ENCODE results near the gene GABRR3.

Gene GABRR3

DNA sequence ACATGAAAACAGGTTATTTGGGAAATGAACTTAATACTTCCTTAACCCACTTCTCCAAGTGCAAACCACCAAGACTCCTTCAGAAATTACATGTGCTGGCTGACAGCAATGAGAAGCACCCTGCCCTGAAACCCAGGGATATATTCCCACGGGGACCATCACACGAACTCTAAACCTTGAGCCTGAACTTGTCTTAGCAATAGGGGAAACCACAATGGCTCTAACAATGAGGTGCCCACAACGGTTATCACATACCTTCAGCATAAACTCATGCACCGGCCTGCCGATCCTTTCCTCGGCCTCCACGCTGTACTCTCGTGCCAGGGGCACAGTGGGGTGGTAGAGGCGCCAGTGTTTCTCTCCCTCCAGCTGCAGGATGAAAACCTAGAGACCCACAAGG, 76.3 kb downstream of the GABRR3 start:
- no peak for DNase-seq (ENCODE audit: low read depth)

DNA sequence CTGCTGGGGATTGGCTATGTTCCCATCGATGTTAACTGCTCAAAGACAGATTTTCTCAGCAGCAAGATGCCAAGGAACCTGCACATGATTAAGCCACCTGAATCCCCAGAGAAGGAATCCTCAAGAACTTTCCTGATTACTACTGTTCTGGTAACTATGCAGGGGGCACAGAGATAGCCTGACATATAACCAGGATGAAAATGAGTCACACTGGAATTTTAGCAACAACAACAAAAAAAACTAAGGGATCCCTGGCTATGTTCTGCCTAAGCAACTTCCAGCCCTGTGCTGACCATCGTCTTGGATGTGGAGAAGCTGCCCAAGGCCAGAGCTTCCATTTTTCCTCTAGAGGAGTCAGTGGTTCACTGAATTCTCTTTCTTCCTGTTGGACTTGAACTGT, 76.7 kb downstream of the GABRR3 start:
- TF ChIP-seq, protein P1, sequence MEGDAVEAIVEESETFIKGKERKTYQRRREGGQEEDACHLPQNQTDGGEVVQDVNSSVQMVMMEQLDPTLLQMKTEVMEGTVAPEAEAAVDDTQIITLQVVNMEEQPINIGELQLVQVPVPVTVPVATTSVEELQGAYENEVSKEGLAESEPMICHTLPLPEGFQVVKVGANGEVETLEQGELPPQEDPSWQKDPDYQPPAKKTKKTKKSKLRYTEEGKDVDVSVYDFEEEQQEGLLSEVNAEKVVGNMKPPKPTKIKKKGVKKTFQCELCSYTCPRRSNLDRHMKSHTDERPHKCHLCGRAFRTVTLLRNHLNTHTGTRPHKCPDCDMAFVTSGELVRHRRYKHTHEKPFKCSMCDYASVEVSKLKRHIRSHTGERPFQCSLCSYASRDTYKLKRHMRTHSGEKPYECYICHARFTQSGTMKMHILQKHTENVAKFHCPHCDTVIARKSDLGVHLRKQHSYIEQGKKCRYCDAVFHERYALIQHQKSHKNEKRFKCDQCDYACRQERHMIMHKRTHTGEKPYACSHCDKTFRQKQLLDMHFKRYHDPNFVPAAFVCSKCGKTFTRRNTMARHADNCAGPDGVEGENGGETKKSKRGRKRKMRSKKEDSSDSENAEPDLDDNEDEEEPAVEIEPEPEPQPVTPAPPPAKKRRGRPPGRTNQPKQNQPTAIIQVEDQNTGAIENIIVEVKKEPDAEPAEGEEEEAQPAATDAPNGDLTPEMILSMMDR (conservative IDR thresholded peaks at IDR 0.05; ENCODE audit: low read length), result no peak
- H3K4me3 ChIP-seq (ENCODE audit: low read length), result no peak overlapping the region
- peak; percentile 25 for DNase-seq (ENCODE audit: low read depth)

More for the DNA sequence above, 76.3 kb downstream of the GABRR3 start:
- H3K4me3 ChIP-seq (ENCODE audit: low read length), result no peak overlapping the region
- TF ChIP-seq, protein P1 (conservative IDR thresholded peaks at IDR 0.05; ENCODE audit: low read length), result no peak

DNA sequence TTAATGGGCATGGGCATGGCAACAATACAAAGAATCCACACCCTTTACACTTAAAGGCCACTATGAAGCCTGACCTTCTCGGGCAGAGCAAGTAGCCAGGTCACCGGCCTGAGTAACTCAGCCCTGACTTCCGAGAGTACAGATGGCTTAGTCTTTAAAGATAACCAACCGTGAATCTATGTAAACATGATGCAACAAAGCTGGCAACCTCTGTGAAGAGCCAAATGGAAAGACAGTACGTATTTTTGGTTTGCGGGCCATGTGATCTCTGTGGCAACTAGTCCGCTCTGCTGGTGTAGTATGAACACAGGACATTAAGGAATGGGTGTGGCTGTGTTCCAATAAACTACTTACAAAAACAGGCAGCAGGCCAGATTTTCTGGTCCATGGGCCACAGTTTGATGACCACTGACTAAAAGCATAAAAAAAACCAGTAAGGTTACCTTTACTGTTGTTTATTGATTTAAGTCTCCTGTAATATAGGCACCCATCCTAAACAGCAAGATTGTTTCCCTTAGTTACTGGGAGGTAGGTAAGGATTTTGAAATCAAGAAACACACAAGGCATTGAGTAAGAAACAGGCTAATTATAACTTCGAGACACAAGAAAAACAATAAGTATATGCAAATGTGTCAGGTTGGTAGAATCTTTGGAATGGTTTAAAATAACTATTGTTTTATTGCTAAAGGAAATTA, 77.4 kb downstream of the GABRR3 start:
- H3K4me3 ChIP-seq (ENCODE audit: low read length), result no peak overlapping the region
- TF ChIP-seq, protein P1 (conservative IDR thresholded peaks at IDR 0.05; ENCODE audit: low read length), result no peak
- DNase-seq (ENCODE audit: low read depth), result no peak

DNA sequence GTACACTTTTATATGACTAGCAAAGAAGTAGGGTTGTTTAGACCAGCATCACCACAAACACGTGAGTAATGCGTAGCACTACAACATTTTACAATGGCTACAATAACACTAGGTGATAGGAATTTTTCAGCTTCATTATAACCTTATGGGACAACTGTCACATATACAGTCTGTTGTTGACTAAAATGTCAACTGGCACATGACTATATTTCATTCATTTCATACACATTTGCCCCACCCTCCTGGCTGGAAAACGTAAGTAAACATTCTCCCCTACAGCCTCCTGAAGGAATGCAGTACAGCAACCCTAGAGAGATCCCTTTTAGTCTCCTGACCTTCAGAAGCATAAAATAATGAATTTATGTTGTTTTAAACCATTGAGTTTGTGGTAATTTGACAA, 79.1 kb downstream of the GABRR3 start:
- H3K4me3 ChIP-seq (ENCODE audit: low read length), result no peak overlapping the region
- no peak for DNase-seq (ENCODE audit: low read depth)
- TF ChIP-seq, protein P1 (conservative IDR thresholded peaks at IDR 0.05; ENCODE audit: low read length), result no peak

DNA sequence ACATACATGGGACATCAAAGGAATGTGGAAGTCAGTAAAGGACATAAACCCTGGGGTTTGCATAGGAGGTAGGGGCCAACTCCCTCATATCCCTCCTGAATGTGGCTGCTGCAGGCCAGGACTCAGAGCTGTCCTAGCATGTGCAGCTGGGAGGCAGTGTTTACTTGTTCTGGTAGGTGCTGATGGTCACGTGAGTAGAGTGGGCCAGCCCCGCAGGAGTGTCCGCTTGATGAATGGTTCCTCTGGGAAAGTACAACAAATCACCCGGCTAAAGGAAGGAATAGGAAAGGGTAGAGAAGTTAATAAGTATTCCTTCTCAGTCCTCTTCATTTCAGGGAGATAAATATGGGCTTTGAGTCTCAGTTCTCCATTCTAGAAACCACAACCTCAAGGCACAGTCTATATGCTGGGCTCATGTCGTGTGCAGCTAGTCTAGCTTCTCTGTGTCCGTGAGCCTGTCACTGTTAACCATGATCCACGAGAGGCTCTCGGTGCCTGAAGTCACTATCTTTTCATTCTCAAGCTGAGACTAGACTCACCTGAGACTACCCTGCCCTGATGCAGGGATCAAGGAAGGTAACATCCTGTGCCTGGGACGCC, 80.8 kb downstream of the GABRR3 start:
- H3K4me3 ChIP-seq (ENCODE audit: low read length), result no peak overlapping the region
- TF ChIP-seq, protein P1 (conservative IDR thresholded peaks at IDR 0.05; ENCODE audit: low read length), result no peak
- DNase-seq (ENCODE audit: low read depth), result no peak

DNA sequence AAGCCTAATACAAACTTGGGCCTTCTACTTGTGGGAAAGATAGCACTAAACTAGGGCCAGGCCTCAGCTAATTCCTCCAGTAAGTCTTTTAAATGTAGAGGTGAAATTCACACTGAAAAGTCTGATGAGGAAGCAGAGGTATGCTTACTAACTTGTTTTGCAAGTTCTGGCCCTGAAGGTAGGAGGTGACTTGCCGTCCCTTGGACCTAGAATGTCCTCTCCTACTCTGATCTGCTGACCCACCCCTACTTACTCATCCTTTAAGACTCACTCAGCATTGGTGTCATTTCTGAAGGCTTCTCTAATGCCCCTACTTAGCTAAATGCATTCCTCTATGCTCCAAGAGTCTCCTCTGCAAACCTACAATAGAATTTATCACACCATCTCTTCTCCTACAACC, 82.2 kb downstream of the GABRR3 start:
- TF ChIP-seq, protein P1 (conservative IDR thresholded peaks at IDR 0.05; ENCODE audit: low read length), result no peak
- no peak for DNase-seq (ENCODE audit: low read depth)
- no peak overlapping the region for H3K4me3 ChIP-seq (ENCODE audit: low read length)

DNA sequence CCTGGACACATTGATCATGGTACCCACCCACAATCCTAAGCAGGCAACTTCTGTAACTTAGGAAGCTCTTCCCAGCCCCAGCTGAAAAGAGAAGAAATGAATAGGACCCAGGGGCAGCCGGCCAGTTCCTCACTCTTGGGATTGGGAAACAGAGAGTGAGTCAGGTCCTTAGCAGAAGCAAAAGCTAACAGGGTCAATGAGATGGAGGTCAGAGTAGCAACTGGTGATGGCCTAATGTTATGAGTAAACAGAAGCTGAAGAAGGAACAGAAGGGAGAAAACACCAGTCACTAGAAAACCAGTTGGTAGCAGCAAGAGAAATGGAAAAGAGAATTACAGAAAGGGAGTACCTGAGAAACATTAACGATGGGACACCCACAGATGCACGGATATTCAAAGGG, 82.8 kb downstream of the GABRR3 start:
- TF ChIP-seq, protein P1 (conservative IDR thresholded peaks at IDR 0.05; ENCODE audit: low read length), result no peak
- DNase-seq (ENCODE audit: low read depth), result peak; percentile 74
- H3K4me3 ChIP-seq (ENCODE audit: low read length), result no peak overlapping the region
